Measurements from ENCODE around the gene CLTCL1. TPM values are rescaled to one million over a fixed set of nuclear protein-coding genes. Genes with fewer than 3 reads are reported as not detected.

Gene CLTCL1
- total RNA-seq, 2 donors from 2014 or later = 0.66 to 2.3 TPM

- Histone ChIP-seq H3K36me3 (replicated peaks in 1 of 2; ENCODE audit: insufficient read depth in 1 of 2, low read depth in 2 of 2) (peaks cover 0 to 11% of the 10 kb centered on the region in 2 donors), H3K27me3 (no peaks in the 10 kb centered on the region), H3K9me3 (no peaks in the 10 kb centered on the region), H3K27ac (no peak overlapping the region), H3K4me1 (peaks cover 10% of the 10 kb centered on the region), H3K4me3 (no peak overlapping the region)
- TF ChIP-seq CTCF (IDR thresholded peaks at IDR 0.05) (no peak), POLR2A (IDR thresholded peaks at IDR 0.05) (no peak)
- DNase-seq (no peak), ATAC-seq (no peak)
- intact Hi-C loops (cut with DNase I) = no loop called here
- 95 to 97% methylated on average over 11 to 19 of the region's 19 CpGs for WGBS, 2 donors
Observed at GRCh38 chr22:19131685-19132015, 159.9 kb downstream of the CLTCL1 start.

- Histone ChIP-seq H3K27me3 (no peaks in the 10 kb centered on the region), H3K9me3 (no peaks in the 10 kb centered on the region), H3K36me3 (replicated peaks in 1 of 2; ENCODE audit: insufficient read depth in 1 of 2, low read depth in 2 of 2) (peaks cover 0 to 11% of the 10 kb centered on the region in 2 donors), H3K4me1 (peaks cover 10% of the 10 kb centered on the region), H3K27ac (no peak within 1 kb of the TSS), H3K4me3 (no peak within 1 kb of the TSS)
- DNase-seq = no peak
- intact Hi-C loops (cut with DNase I) = no loop called here
- TF ChIP-seq POLR2A (IDR thresholded peaks at IDR 0.05) = no peak
- TF ChIP-seq CTCF (IDR thresholded peaks at IDR 0.05) = no peak
- no peak for ATAC-seq
- WGBS, 2 donors = 88 to 95% methylated on average over 14 to 27 of the region's 27 CpGs
Observed at GRCh38 chr22:19130959-19131684, 160.4 kb downstream of the CLTCL1 start, which contains the start of gene TSSK2. Gene TSSK2 (plus strand): TSS chr22:19131308. CDS start chr22:19131400, 92 bp downstream.

GRCh38 chr22:19129871-19130270, 161.6 kb downstream of the CLTCL1 start:
- no peak for ATAC-seq
- Histone ChIP-seq H3K36me3 (replicated peaks in 1 of 2; ENCODE audit: insufficient read depth in 1 of 2, low read depth in 2 of 2) (peaks cover 0 to 11% of the 10 kb centered on the region in 2 donors), H3K4me3 (no peak overlapping the region), H3K4me1 (peaks cover 10% of the 10 kb centered on the region), H3K9me3 (no peaks in the 10 kb centered on the region), H3K27ac (no peak overlapping the region), H3K27me3 (no peaks in the 10 kb centered on the region)
- intact Hi-C loops (cut with DNase I) = loop anchor here (5.0 kb wide), 1 partner anchor 47 kb away; the partner anchor contains the start of gene SLC25A1
- WGBS, 2 donors = 62 to 86% methylated on average over 3 to 8 of the region's 8 CpGs
- DNase-seq = no peak
- no peak for TF ChIP-seq CTCF (IDR thresholded peaks at IDR 0.05)
- TF ChIP-seq POLR2A (IDR thresholded peaks at IDR 0.05) = no peak

Small RNAs within 50 kb of the gene (small RNA-seq; reads per million reads assigned to genes)
- gene AC000081.1 (not detected), gene RF00398 (not detected)

Other genes starting within 250 kb of the CLTCL1 start
- 10 to 100 TPM; 43.8 to 89.3 TPM for gene DGCR2, start 169.3 kb downstream of the CLTCL1 start, total RNA-seq
- under 1 TPM in 1 of 2 donors, not detected in 1; 0.33 TPM for gene TSSK2, start 160.4 kb downstream of the CLTCL1 start, total RNA-seq
- gene ESS2, start 147.1 kb downstream of the CLTCL1 start, total RNA-seq = 1 to 10 TPM; 4.6 to 7.3 TPM
- gene GSC2, start 141.4 kb downstream of the CLTCL1 start, total RNA-seq = not detected
- 10 to 100 TPM; 39.7 to 87.0 TPM for gene SLC25A1, start 113.0 kb downstream of the CLTCL1 start, total RNA-seq
- gene HIRA, start 140.0 kb upstream of the CLTCL1 start, total RNA-seq = 10 to 100 TPM; 10.6 to 12.9 TPM
- 10 to 100 TPM in 1 of 2 donors, 1 to 10 TPM in 1; 4.0 to 13.5 TPM for gene MRPL40, start 140.8 kb upstream of the CLTCL1 start, total RNA-seq
- gene C22orf39, start 156.0 kb upstream of the CLTCL1 start, total RNA-seq = 10 to 100 TPM; 36.1 to 49.8 TPM
- gene UFD1, start 187.5 kb upstream of the CLTCL1 start, total RNA-seq = 10 to 100 TPM; 13.2 to 27.2 TPM
- not detected for gene CDC45, start 188.2 kb upstream of the CLTCL1 start, total RNA-seq
- 10 to 100 TPM; 36.9 to 80.4 TPM for gene CLDN5, start 232.7 kb upstream of the CLTCL1 start, total RNA-seq